GM18519 (cell line): ENCODE data around the gene NTNG1.
A peak's percentile ranks its signal among the peaks of the same experiment; 100 is the strongest.
"Not testable (repeated sequence)": the region's sequence is repeated elsewhere in the genome, so short reads cannot be mapped to it uniquely, and the experiment has no call there.

Experiments used
- ATAC-seq: cut with Tn5 transposase; IDR thresholded peaks from one replicate; pipeline ENCODE4 v1.9.1; 2021; ENCODE audit warnings: mild to moderate bottlenecking, moderate library complexity; ENCODE audit not compliant: unreplicated experiment, low FRiP score

Gene NTNG1

GRCh38 chr1:107195476-107195875 lies 54.6 kb downstream of the NTNG1 start:
- no peak for ATAC-seq

DNA sequence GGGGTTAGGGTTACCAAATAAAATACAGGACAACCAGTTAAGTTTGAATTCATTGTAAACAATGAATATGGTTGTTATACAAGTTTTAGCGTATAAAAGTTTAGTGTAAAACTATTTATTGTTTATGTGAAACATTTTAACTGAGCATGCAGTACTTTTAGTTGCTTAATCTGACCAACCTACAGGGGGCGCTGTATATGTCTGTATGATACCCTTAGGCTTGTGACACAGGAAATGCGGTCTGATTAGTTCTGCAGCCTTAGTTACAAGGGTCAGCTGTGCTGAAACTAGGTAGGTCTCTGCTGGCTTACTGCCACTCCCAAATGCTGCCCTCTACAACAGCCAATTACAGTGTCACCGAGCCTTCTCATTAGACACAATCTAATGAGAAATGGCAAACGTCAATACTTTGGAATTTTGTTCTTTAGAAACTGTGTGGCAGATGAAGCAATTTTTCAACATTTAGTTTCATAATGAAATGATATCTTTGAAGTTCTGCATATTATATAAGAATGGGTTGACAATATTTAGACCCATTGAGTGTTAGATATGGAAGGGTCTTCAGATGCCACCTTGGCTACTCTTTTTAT lies 56.2 kb downstream of the NTNG1 start:
- ATAC-seq: peak; percentile 92

GRCh38 chr1:107198561-107198960 lies 57.7 kb downstream of the NTNG1 start:
- ATAC-seq: no peak

GRCh38 chr1:107200631-107201030 lies 59.8 kb downstream of the NTNG1 start:
- ATAC-seq: no peak

GRCh38 chr1:107202007-107202406 lies 61.2 kb downstream of the NTNG1 start:
- ATAC-seq: no peak

DNA sequence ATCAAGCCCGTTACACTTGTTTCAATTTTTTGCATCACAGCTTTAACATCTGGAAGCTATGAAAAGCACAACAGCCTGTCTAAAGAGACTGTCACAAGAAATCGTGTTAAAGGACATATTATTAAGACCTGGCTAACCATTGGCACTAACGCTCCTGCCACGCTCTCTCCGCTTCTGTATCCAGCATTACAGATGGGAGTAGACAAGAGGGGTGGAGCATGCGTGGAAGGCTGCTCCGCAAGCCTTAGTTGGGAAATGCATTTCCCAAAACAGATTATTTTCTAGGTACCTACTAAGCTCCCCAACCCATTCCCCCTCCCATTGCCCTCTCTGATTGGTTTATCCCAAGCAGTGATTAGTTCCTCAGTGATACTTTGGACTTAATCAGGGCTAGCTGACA lies 72.4 kb downstream of the NTNG1 start:
- ATAC-seq: no peak

DNA sequence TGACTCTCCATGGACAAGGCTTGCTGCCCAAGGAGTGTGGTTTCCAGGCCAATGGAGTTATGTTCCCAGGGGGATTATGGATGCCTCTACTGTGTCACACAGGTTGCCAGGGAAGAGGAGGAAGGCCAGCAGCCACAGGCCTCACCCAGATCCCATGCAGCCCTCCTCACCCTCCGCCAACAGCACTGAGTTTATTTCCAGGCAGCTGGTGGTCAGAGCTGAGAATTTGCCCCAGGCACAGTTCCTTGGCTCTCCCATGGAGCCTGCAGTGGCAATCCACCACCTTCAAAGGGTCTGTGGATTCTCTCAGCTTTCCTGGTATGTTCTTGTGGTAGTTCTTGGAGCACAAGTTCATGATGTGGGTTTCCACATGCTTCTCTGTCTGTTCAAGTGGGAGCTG lies 79.2 kb downstream of the NTNG1 start:
- no peak for ATAC-seq

DNA sequence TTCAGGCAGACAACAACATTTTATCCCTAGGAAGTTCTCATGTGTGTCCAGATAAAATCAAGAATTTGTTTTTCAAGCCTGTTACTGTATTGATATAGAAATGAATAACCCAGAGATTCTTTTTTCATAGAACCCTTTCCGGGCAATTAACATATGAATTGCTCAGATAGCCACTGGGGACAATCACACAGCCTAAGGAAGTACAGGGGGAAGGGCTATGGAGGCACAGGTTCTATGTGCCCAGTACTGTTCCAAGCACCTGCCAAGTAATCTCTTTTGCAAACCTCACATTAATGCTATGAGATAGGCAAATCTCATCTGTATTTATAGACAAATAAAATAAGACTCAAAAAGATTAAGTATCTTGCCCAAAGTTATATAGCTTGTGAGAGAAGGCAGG lies 84.9 kb downstream of the NTNG1 start:
- ATAC-seq: no peak

DNA sequence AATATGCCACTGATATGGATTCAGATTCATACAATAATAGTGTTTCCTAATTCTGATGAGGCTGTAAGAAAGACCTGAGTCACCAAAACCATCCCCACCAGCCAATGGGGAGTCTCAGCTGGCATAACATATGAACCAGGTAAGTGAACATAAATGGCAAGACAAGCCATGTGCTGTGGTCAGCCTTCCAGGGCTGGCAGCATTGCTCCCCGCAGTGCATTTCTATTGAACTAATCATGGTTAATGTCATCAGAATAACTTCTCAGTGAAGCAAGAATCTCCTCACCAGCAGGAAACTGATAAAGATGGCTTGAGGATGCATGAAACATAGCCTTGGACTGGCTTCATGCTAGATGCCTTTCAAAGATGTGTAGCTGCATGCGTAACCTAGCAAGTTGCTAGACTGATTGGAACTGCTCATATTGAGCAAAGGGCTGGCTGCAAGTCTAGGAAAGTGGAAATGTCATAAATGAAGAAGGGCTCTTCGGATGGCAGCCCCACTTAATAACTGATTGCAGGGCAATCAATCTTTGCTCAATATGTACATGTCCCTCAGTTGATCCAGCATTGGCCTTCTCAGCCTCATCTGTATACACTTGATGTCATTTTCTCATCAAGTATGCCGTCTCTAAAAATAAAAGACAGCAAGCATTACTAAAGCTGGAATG lies 88.0 kb downstream of the NTNG1 start:
- ATAC-seq: no peak

DNA sequence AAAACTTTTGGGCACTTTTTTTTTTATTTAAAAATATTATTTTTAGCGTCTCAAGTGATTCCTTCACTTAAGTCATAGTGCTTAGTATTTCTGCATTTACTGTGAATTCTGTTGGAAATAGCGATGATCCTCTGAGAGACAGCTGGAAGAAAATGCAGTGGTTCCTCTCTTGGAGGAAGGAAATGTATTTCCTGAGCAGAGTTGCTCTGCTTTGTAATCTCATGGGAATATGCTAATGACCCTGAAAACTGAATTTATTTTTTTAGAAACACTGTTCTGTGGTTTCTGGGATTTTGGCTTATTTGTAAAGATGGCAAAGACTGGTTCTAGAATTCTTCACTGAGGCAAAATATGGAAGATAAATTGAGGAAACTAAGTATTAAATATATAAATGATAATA lies 88.9 kb downstream of the NTNG1 start:
- no peak for ATAC-seq

DNA sequence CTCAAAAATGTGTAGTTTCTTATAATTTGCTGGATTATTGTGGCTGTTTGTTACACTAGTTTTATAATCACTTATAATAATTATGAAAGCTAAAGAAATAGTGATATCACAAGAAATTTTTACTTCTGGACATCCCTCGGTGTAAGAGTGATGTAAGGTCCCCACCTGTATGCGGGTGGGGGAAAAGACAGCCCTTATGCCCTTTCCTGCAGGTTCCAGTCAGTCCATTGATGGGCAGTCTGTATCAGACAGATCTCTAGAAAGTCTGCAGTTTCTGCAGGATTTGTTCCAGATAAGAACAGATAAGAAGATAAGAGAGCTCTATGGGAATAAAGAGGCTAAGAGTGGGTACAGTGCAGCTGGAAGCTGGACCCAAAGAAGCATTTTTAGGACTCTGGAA lies 89.3 kb downstream of the NTNG1 start:
- ATAC-seq: no peak

DNA sequence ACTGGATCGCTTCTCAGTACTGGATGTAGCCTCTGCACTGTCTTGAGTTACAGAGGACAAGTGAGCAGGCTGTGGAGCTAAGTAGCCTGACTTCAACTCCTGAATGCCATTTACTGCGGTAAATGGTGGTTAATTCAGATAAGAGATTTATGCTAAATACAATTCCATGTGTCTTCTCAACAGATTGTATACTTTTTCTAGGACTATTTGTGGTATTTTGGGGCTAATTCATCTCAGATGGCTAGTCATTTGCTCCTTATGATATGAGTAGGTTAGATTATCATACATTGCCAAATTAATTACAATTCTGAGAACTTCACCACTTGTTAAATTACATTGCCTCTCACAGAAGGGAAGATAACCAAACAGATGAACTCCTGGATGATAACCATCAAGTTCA lies 90.5 kb downstream of the NTNG1 start:
- ATAC-seq: no peak

GRCh38 chr1:107232426-107232825 lies 91.6 kb downstream of the NTNG1 start:
- ATAC-seq: no peak

DNA sequence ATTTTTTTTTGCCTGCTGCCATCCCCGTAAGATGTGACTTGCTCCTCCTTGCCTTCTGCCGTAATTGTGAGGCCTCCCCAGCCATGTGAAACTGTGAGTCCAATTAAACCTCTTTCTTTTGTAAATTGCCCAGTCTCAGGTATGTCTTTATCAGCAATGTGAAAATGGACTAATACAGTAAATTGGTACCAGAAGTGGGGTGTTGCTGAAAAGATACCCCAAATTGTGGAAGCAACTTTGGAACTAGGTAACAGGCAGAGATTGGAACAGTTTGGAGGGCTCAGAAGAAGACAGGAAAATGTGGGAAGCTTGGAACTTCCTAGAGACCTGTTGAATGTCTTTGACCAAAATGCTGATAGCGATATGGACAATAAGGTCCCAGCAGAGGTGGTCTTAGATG lies 95.9 kb downstream of the NTNG1 start:
- ATAC-seq: not testable (repeated sequence)

DNA sequence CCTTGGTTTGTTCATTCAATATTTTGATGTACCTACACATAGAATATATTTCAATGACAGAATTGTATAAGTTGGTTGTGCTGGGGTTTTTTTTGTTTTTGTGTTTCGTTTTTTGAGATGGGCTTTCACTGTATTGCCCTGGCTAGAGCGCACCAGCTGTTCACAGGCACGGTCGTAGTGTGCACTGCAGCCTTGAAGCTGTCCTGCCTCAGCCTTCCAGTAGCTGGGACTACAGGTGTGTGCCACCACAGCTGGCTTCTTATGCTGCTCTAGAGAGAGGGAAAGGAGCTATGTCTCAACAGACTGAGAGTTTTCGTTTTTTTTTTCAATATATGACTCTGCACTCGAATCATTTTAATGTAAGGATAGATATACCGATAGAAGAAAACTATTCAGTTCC lies 102.6 kb downstream of the NTNG1 start:
- no peak for ATAC-seq

DNA sequence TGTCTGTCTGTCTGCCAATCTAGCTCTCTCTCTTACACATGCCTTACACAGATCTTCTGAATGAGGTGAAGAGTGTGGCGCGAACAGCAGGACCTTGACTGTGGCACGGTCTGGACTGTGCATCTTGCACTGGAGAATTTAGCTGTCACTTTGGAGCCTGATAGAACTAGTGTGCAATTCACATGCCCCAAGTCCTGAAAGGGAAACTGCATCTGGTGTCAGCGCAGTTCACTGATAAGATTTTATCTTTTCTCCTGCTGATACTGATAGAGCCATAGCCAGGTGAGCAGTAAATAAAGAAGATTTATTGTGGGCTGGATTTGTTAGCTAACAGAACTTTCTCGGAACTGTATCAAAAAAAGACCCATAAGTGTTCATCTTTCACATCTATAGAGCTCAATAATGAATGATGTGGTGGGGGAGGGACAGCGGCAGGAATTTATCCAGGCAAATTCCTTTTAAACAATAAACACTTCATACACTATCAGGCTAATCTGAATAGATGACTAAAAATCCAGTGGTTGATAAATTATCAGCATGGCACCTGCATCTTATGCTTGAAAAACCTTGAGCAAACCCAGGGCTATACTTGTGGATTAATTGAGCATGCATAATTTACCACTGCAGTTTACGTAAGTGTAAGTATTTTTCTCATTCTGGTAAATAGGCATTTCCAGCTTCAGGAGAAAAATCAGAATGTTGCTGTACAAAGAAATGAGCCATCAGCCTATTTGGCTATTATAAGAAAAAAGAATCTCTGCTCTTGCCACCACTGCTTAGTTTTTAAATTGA lies 104.1 kb downstream of the NTNG1 start:
- no peak for ATAC-seq

- no peak for ATAC-seq
These were observed 106.0 kb downstream of the NTNG1 start for GRCh38 chr1:107246775-107247345.

GRCh38 chr1:107247679-107248078 lies 106.8 kb downstream of the NTNG1 start:
- no peak for ATAC-seq

GRCh38 chr1:107250169-107250568 lies 109.3 kb downstream of the NTNG1 start:
- ATAC-seq: no peak

DNA sequence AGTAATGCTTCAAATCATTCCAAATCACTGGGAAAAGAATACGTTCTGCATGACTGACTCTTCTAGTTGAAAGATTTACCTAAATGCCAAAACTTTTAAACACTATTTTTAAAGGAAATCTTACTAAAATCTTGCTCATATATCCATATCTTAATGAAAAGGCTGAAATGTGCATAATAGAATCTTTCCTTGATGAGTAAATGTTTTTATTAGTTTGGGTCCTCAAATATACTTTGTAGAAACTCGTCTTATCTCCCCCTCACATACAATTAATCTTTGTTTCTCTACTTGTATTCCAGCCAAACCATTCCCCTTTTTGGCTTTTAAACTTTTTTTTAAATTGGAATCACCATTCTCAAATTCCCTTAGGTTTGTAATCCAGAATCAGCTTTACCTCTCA lies 110.2 kb downstream of the NTNG1 start:
- ATAC-seq: no peak

- no peak for ATAC-seq
These were observed 111.0 kb downstream of the NTNG1 start for GRCh38 chr1:107251839-107252238.
